Glomerular visceral epithelial cell (primary cell): ENCODE results near the gene KRTAP12-3.
"Not testable (repeated sequence)": the region's sequence is repeated elsewhere in the genome, so short reads cannot be mapped to it uniquely, and the experiment has no call there.

Source experiments
- DNase-seq: peaks from one replicate; pipeline ENCODE4 v3.0.0-alpha.2; 2016; ENCODE audit errors: extremely low spot score

KRTAP12-3 gene

GRCh38 chr21:44685050-44685449 lies 27.3 kb downstream of the KRTAP12-3 start:
- DNase-seq: not testable (repeated sequence)

GRCh38 chr21:44686000-44686781 lies 28.5 kb downstream of the KRTAP12-3 start:
- no peak for DNase-seq

GRCh38 chr21:44686843-44687561 lies 29.3 kb downstream of the KRTAP12-3 start:
- DNase-seq: no peak

- DNase-seq: no peak
Measured at GRCh38 chr21:44687671-44688070, 29.9 kb downstream of the KRTAP12-3 start.

GRCh38 chr21:44689740-44690139 lies 32.0 kb downstream of the KRTAP12-3 start:
- not testable (repeated sequence) for DNase-seq

GRCh38 chr21:44691686-44692085 lies 34.0 kb downstream of the KRTAP12-3 start:
- DNase-seq: no peak

GRCh38 chr21:44692798-44693512 lies 35.2 kb downstream of the KRTAP12-3 start:
- DNase-seq: no peak

- DNase-seq: no peak
Measured at GRCh38 chr21:44694776-44695175, 37.0 kb downstream of the KRTAP12-3 start.

- no peak for DNase-seq
Measured at GRCh38 chr21:44695184-44695583, 37.5 kb downstream of the KRTAP12-3 start.

GRCh38 chr21:44695641-44696040 lies 37.9 kb downstream of the KRTAP12-3 start:
- no peak for DNase-seq

- no peak for DNase-seq
Measured at GRCh38 chr21:44696572-44696971, 38.8 kb downstream of the KRTAP12-3 start.

GRCh38 chr21:44697172-44697810 lies 39.6 kb downstream of the KRTAP12-3 start, which contains the start of gene KRTAP10-12:
TSS of gene KRTAP10-12 (plus strand) at chr21:44697172. CDS start at chr21:44697202, 30 bp downstream.
- DNase-seq: not testable (repeated sequence)

GRCh38 chr21:44697811-44698734 lies 40.3 kb downstream of the KRTAP12-3 start:
- no peak for DNase-seq

- DNase-seq: no peak
Measured at GRCh38 chr21:44699502-44700001, 41.8 kb downstream of the KRTAP12-3 start.

GRCh38 chr21:44700101-44701022 lies 42.6 kb downstream of the KRTAP12-3 start:
- DNase-seq: no peak

GRCh38 chr21:44701023-44701400 lies 43.3 kb downstream of the KRTAP12-3 start:
- no peak for DNase-seq

- no peak for DNase-seq
Measured at GRCh38 chr21:44701541-44701940, 43.8 kb downstream of the KRTAP12-3 start.

GRCh38 chr21:44702111-44702972 lies 44.6 kb downstream of the KRTAP12-3 start:
- DNase-seq: no peak
